H9 (cell line): ENCODE data around the gene SAA1. TPM values are rescaled to one million over a fixed set of nuclear protein-coding genes. Genes with fewer than 3 reads are reported as not detected.

Experiments
- DNase-seq: peaks from one replicate; pipeline ENCODE4 v3.0.0-alpha.2; 2017
- H2AFZ ChIP-seq: one replicate; pipeline ENCODE4 v1.6.1; 2013; ENCODE audit warnings: mild to moderate bottlenecking, low read length, control low read depth, moderate library complexity
- H2AK5ac ChIP-seq: 2 replicates; pipeline ENCODE4 v1.6.1; 2013; ENCODE audit warnings: low read length, control low read depth, mixed read lengths; ENCODE audit not compliant: insufficient read length
- H2BK120ac ChIP-seq: one replicate; pipeline ENCODE4 v1.6.1; 2013; ENCODE audit warnings: low read depth, mild to moderate bottlenecking, low read length, control low read depth, inconsistent platforms; ENCODE audit not compliant: poor library complexity, severe bottlenecking
- H2BK12ac ChIP-seq: 2 replicates; pipeline ENCODE4 v1.6.1; 2013; ENCODE audit warnings: low read length, control low read depth, mixed read lengths, low read depth; ENCODE audit not compliant: insufficient read length
- H2BK15ac ChIP-seq: 2 replicates; pipeline ENCODE4 v1.6.1; 2013; ENCODE audit warnings: low read depth, low read length, control low read depth
- H2BK20ac ChIP-seq: one replicate; pipeline ENCODE4 v1.6.1; 2013; ENCODE audit warnings: low read depth, mild to moderate bottlenecking, low read length, control low read depth, inconsistent platforms; ENCODE audit not compliant: poor library complexity, severe bottlenecking
- H2BK5ac ChIP-seq: 2 replicates; pipeline ENCODE4 v1.6.1; 2013; ENCODE audit warnings: low read length, control low read depth, mixed read lengths; ENCODE audit not compliant: insufficient read length
- H3K14ac ChIP-seq: 2 replicates; pipeline ENCODE4 v1.6.1; 2013; ENCODE audit warnings: low read length, control low read depth; ENCODE audit not compliant: insufficient read depth
- H3K18ac ChIP-seq: 2 replicates; pipeline ENCODE4 v1.6.1; 2013; ENCODE audit warnings: low read depth, mild to moderate bottlenecking, mixed read lengths, low read length, control low read depth; ENCODE audit not compliant: insufficient read length
- H3K23ac ChIP-seq: 2 replicates; pipeline ENCODE4 v1.6.1; 2013; ENCODE audit warnings: low read length, control low read depth, mixed read lengths, low read depth; ENCODE audit not compliant: insufficient read length
- H3K23me2 ChIP-seq: 2 replicates; pipeline ENCODE4 v1.6.1; 2013; ENCODE audit warnings: low read depth, mild to moderate bottlenecking, mixed read lengths, low read length, control low read depth; ENCODE audit not compliant: insufficient read length, poor library complexity, severe bottlenecking
- H3K27ac ChIP-seq: 2 replicates; pipeline ENCODE4 v1.5.1; 2013; ENCODE audit warnings: low read length, control low read depth, mixed read lengths, low read depth; ENCODE audit not compliant: insufficient read length
- H3K27me3 ChIP-seq: 2 replicates; pipeline ENCODE4 v1.6.1; 2013; ENCODE audit warnings: low read length, control low read depth, inconsistent platforms; ENCODE audit not compliant: insufficient read depth
- H3K4ac ChIP-seq: 2 replicates; pipeline ENCODE4 v1.6.1; 2013; ENCODE audit warnings: low read depth, mild to moderate bottlenecking, control low read depth, inconsistent platforms, low read length, moderate library complexity
- H3K4me1 ChIP-seq: 2 replicates; pipeline ENCODE4 v1.6.1; 2013; ENCODE audit warnings: low read length, control low read depth, inconsistent platforms; ENCODE audit not compliant: insufficient read depth
- H3K4me2 ChIP-seq: 2 replicates; pipeline ENCODE4 v1.6.1; 2013; ENCODE audit warnings: low read length, control low read depth, mixed read lengths; ENCODE audit not compliant: insufficient read length, insufficient read depth
- H3K56ac ChIP-seq: 2 replicates; pipeline ENCODE4 v1.6.1; 2013; ENCODE audit warnings: low read depth, mild to moderate bottlenecking, mixed read lengths, low read length, control low read depth; ENCODE audit not compliant: insufficient read length
- H3K79me1 ChIP-seq: 2 replicates; pipeline ENCODE4 v1.6.1; 2013; ENCODE audit warnings: low read depth, mild to moderate bottlenecking, moderate library complexity, low read length, control low read depth, inconsistent platforms; ENCODE audit not compliant: insufficient read depth, poor library complexity, severe bottlenecking
- H3K79me2 ChIP-seq: 2 replicates; pipeline ENCODE4 v1.6.1; 2013; ENCODE audit warnings: low read length, control low read depth, inconsistent platforms; ENCODE audit not compliant: insufficient read depth
- H3K9ac ChIP-seq: 2 replicates; pipeline ENCODE4 v1.6.1; 2013; ENCODE audit warnings: low read length, control low read depth, mixed read lengths; ENCODE audit not compliant: insufficient read length; ENCODE audit errors: extremely low read depth
- H3K9me3 ChIP-seq: one replicate; pipeline ENCODE4 v1.6.1; 2013; ENCODE audit warnings: low read depth, low read length, inconsistent platforms; ENCODE audit not compliant: control insufficient read depth
- H3T11ph ChIP-seq: one replicate; pipeline ENCODE4 v1.6.1; 2013; ENCODE audit warnings: mild to moderate bottlenecking, low read length, control low read depth, inconsistent platforms
- H4K20me1 ChIP-seq: one replicate; pipeline ENCODE4 v1.6.1; 2013; ENCODE audit not compliant: control insufficient read depth, insufficient read length, insufficient read depth
- H4K5ac ChIP-seq: 2 replicates; pipeline ENCODE4 v1.6.1; 2013; ENCODE audit warnings: low read depth, mild to moderate bottlenecking, mixed read lengths, low read length, control low read depth; ENCODE audit not compliant: insufficient read length
- H4K8ac ChIP-seq: replicated peaks from 2 replicates; pipeline ENCODE4 v1.6.1; 2013; ENCODE audit warnings: low read length, control low read depth, mixed read lengths, low read depth; ENCODE audit not compliant: insufficient read length
- H4K91ac ChIP-seq: 2 replicates; pipeline ENCODE4 v1.6.1; 2013; ENCODE audit warnings: low read depth, mild to moderate bottlenecking, moderate library complexity, mixed read lengths, low read length, control low read depth; ENCODE audit not compliant: insufficient read length
- H3K27ac Mint-ChIP-seq, 3 experiments: 2 replicates in 2 of 3; 3 replicates in 1 of 3; pipeline ENCODE4 v1.8.0; 2020 to 2021; ENCODE audit warnings: mixed read lengths in 3 of 3, mild to moderate bottlenecking in 1 of 3, moderate library complexity in 1 of 3
- H3K27me3 Mint-ChIP-seq: 2 replicates; pipeline ENCODE4 v1.8.0; 2021; ENCODE audit warnings: low read depth, mild to moderate bottlenecking, moderate library complexity, mixed read lengths
- H3K36me3 Mint-ChIP-seq, 3 experiments: 2 replicates in 2 of 3; 3 replicates in 1 of 3; pipeline ENCODE4 v1.8.0; 2020 to 2021; ENCODE audit warnings: low read depth in 3 of 3, mixed read lengths in 3 of 3; ENCODE audit not compliant: insufficient read depth in 1 of 3
- H3K4me1 Mint-ChIP-seq, 2 experiments: 2 replicates each; pipeline ENCODE4 v1.8.0; 2020; ENCODE audit warnings: mixed read lengths in 2 of 2
- H3K4me3 Mint-ChIP-seq, 2 experiments: 2 replicates in 1 of 2; 3 replicates in 1 of 2; pipeline ENCODE4 v1.8.0; 2020 to 2021; ENCODE audit warnings: mild to moderate bottlenecking in 2 of 2, mixed read lengths in 2 of 2, moderate library complexity in 1 of 2
- H3K9me3 Mint-ChIP-seq, 2 experiments: 2 replicates in 1 of 2; 3 replicates in 1 of 2; pipeline ENCODE4 v1.8.0; 2020; ENCODE audit warnings: mild to moderate bottlenecking in 2 of 2, mixed read lengths in 2 of 2, moderate library complexity in 1 of 2
- WGBS: extraction: QIAGEN DNeasy Blood & Tissue Kit; methylation state at CpG from one replicate; pipeline ENCODE4 v1.1.7; 2013; ENCODE audit warnings: missing lambda C conversion rate, low lambda C conversion rate, mixed read lengths; ENCODE audit not compliant: insufficient read length; ENCODE audit errors: extremely low coverage; 5-methylcytosine and 5-hydroxymethylcytosine counted together
- total RNA-seq: library from RNA; stranded (reverse); gene quantifications from 2 replicates; pipeline ENCODE4 v1.2.1, GENCODE V29; 2021
- TF ChIP-seq, protein P1 (sequence below): fragments of 200-600 bp; sonication (generic); conservative IDR thresholded peaks from 3 replicates; pipeline ENCODE4 v1.8.0; 2021; ENCODE audit warnings: antibody characterized with exemption, mild to moderate bottlenecking

Gene SAA1
- total RNA-seq, 1 experiment from 2014 or later: not detected

DNA sequence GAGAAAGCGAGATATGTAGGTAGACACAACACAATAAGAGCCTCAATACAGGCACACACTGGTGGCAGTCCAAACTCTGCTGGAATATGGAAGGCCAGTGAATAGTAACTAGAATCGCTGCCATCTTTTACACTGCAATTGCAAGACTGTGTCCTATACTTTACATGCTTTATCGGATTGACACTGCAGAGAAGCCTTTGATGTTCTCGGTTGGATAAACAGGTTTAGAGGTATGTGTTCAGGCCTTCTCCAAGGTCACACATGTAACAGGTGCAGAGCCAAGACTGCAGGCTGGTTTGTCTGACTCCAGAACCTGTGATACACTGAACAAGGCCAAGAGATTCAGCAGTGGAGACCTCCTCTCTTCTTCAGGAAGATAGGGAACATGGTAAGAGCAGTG lies 5.1 kb downstream of the SAA1 start:
- Histone ChIP-seq H4K8ac (no peak overlapping the region), H3K27me3 (no peaks in the 10 kb centered on the region), H2AFZ (no peak overlapping the region)

More for the DNA sequence above, 5.1 kb downstream of the SAA1 start:
- Histone ChIP-seq H4K20me1 (no peaks in the 10 kb centered on the region), H3K23me2 (no peaks in the 10 kb centered on the region), H3K14ac (no peak overlapping the region), H3T11ph (no peak overlapping the region), H2BK5ac (no peak overlapping the region), H2BK15ac (no peak overlapping the region), H2BK120ac (no peak overlapping the region), H3K56ac (no peak overlapping the region), H4K5ac (no peak overlapping the region), H3K18ac (no peak overlapping the region), H4K91ac (no peak overlapping the region), H2AK5ac (no peak overlapping the region), H3K4me2 (no peak overlapping the region), H3K79me2 (no peaks in the 10 kb centered on the region), H2BK20ac (no peak overlapping the region), H3K79me1 (no peaks in the 10 kb centered on the region), H3K23ac (no peak overlapping the region), H2BK12ac (no peak overlapping the region), H3K9ac (no peak overlapping the region), H3K9me3 (no peaks in the 10 kb centered on the region), H3K4ac (no peak overlapping the region), H3K27ac (no peak overlapping the region), H3K4me1 (no peaks in the 10 kb centered on the region)
- WGBS: no CpG with 5 or more reads among the region's 4 CpGs
- TF ChIP-seq, protein P1, sequence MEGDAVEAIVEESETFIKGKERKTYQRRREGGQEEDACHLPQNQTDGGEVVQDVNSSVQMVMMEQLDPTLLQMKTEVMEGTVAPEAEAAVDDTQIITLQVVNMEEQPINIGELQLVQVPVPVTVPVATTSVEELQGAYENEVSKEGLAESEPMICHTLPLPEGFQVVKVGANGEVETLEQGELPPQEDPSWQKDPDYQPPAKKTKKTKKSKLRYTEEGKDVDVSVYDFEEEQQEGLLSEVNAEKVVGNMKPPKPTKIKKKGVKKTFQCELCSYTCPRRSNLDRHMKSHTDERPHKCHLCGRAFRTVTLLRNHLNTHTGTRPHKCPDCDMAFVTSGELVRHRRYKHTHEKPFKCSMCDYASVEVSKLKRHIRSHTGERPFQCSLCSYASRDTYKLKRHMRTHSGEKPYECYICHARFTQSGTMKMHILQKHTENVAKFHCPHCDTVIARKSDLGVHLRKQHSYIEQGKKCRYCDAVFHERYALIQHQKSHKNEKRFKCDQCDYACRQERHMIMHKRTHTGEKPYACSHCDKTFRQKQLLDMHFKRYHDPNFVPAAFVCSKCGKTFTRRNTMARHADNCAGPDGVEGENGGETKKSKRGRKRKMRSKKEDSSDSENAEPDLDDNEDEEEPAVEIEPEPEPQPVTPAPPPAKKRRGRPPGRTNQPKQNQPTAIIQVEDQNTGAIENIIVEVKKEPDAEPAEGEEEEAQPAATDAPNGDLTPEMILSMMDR: no peak
- Mint-ChIP-seq H3K9me3 (no peaks in the 10 kb centered on the region), H3K27ac (no peak overlapping the region), H3K4me3 (no peak overlapping the region), H3K27me3 (no peaks in the 10 kb centered on the region), H3K4me1 (peaks cover 2 to 7% of the 10 kb centered on the region in 2 experiments; a peak in 3 of 4 replicates), H3K36me3 (peaks cover 3 to 10% (median 5%) of the 10 kb centered on the region in 3 experiments; a peak in 5 of 7 replicates)
- DNase-seq: no peak
